ENCODE measurements around the gene DNAJC15.

The DNAJC15 gene

DNA sequence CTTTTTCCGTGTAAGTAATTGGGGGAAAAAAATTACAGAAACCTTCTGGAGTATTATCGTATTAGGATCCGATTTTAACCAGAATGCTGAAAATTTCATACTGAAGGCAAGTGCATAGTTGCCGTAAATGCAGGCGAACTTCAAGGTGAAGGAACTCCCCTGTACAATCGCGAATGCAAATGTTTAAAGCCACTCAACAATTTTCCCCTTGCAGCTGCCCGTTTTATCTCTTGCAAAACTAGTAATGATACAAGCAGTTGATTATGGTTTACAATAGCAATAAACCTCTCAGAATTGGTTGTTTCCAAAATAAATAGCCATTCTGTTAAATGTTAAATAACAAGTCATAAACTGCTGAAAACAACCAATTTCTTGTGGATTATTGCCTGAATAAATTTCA lies 105.7 kb downstream of the DNAJC15 start:
- DNase-seq, result no peak

- no peak for DNase-seq
Measured at GRCh38 chr13:43129511-43130110, 106.2 kb downstream of the DNAJC15 start.

- DNase-seq, result no peak
Measured at GRCh38 chr13:43132257-43132656, 108.9 kb downstream of the DNAJC15 start.

GRCh38 chr13:43132911-43133310 lies 109.5 kb downstream of the DNAJC15 start:
- DNase-seq, result no peak

- DNase-seq, result no peak
Measured at GRCh38 chr13:43133792-43134191, 110.4 kb downstream of the DNAJC15 start.

GRCh38 chr13:43134868-43135267 lies 111.5 kb downstream of the DNAJC15 start:
- no peak for DNase-seq

DNA sequence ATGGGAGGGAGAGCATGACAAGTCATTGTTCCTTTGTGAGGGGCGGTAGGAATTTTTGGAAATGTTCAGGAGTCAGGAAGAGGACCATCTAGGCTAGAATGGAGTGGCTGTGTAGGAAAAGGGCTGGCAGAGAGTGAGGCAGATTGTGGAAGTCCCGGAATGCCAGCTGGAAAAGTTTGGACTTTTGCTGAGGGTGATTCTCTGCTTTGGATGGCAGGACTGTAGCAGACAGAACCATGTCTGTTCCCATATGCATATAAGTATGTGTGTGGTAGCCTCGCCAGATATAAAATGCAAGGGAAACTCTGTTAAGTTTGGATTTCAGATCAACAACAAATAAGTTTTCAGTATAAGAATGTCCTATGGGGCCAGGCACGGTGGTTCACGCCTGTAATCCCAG lies 112.1 kb downstream of the DNAJC15 start:
- DNase-seq, result no peak

DNA sequence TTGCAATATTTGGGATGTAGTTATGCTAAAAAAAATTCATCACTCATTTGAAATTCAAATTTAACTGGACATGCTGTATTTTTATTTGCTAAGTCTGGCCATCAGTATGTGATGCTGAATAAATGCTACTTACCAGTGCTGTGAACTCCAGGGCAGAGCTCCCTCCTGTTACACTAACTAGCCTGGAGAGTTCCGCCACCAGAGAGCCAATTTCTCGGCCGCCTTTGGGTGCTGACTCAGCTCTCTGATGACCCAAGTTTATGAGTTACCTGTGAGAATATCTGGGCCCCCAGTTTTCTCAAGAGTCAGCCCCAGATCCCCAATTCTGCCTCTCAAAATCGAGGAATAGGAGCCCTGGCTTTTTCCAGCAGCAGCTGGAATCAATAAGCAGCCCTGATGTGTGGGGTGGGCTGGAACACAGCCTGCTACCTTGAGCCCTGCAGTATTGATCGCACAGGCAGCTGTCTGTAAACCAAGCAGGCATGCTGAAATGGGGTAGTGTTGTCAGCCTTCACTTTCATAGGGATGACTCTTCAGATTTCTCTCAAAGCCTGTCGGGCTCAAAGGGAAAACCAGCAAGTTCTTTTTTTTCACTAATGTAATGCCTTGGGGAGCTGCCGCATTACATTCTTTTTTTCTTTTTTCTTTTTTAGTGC lies 113.7 kb downstream of the DNAJC15 start:
- DNase-seq, result peak; percentile 72

DNA sequence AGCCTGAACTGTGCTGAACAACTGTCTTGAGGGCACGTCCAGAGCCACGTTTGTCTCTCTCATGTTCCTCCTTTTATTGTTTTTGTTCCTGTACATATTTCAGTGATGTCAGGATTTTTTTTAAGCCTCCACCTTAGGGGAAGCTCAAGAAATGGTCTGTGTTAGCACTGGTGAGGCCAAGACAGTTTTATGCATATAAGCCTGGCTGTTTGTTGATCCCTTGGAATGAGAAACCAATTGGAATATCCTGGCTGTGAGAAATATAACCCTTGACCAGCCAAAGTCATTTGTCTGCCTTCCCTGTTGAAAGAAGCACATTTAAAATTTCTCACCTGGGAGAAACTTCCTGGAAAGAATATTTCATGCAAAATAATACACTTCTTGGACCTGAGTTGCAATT lies 115.8 kb downstream of the DNAJC15 start:
- DNase-seq, result no peak

DNA sequence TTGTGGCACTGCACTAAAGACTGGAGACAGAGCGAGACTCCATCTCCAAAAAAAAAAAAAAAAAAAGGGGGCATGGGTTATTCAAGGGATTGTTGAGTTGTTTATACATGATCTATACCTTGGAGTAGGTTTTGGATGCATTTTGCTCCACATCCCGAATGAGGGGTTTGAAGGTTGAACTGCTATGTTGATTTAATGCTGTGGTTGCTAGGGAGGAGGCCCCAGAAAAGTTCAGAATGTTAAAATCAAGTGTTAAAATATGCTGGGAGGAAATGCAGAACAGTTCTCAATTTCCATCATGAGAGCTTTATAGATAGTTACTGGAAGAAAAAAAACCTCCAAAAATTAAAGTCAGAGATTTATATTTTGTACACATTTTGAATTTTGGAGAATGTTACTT lies 116.5 kb downstream of the DNAJC15 start:
- DNase-seq, result no peak

DNA sequence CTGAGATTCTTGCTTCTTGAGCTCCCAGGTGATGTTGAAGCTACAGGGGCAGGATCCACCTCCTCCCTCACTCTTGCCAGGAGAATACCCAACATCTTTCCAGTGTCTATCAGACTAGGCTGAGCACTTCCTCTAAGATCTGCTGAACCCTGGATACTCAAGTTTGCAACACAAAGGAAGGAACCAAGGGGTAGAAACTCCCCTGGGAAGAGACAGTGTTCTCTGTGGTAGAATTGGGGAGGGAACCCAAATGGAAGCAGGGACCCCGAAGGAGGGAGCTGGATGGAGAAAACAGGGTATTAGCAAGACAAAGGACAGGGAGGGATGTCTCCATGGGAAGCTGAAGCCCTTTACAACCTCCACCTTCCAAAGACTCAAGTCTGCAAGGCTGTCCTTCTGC lies 117.6 kb downstream of the DNAJC15 start:
- DNase-seq, result no peak

- no peak for DNase-seq
Measured at GRCh38 chr13:43141685-43142084, 118.3 kb downstream of the DNAJC15 start.

DNA sequence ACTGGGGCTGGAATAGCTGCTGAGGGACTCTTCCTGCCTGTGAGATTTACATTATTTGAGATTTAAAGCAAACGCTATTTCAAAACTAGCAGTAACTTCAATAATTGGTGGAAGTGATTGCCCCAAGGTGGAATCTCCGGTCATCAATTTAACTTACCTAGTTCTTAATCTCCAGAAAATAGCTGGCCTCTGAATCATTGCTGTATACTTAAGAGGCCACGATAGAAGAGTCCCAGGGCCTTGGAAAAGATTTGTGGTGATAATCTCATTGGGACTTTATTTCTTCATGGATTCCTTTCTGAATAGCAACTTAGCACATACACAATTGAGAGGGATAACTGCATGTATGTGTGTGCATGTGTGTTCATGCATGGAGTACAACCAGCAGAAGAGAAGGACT lies 120.2 kb downstream of the DNAJC15 start:
- no peak for DNase-seq

GRCh38 chr13:43145534-43146196 lies 122.3 kb downstream of the DNAJC15 start:
- no peak for DNase-seq

- DNase-seq, result no peak
Measured at GRCh38 chr13:43146400-43146799, 123.0 kb downstream of the DNAJC15 start.

DNA sequence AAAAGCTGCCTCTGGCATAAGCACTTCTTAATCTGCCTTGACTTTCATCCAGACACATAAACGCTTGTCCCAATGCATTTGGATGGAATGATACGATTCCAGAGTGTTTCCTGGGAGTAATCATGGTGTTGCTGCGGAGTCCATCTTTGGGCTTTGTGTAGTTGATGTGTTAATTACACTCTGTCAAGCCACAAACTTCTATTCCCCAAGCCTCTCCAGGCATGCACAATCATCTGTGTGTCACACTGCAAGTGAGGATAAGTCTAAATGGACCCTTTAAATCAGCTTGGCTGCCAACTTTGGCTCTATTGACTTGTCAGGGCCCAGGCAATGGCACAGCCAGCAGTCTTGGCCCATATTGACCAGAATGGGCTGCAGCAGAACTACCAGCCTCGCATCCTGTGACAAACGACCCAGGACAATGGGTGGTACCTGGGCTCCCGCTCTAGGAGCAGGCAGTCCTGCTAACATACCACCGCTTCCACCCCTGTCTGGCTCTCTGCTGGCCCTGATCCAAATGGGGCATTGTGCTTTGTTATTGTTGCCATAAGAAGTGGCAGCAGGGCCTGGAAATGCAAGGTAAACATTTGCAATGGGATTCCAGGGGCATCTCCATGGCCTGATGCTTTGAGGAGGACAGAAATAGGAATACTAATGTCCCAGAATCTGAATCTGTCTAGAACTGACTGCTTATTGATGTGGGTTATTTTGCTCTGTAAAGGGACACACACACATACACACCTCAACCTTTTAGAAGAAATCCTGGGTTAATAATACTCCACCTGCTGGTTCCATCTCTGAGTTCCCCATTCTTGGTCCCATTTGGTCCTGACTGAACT lies 127.2 kb downstream of the DNAJC15 start:
- no peak for DNase-seq

DNA sequence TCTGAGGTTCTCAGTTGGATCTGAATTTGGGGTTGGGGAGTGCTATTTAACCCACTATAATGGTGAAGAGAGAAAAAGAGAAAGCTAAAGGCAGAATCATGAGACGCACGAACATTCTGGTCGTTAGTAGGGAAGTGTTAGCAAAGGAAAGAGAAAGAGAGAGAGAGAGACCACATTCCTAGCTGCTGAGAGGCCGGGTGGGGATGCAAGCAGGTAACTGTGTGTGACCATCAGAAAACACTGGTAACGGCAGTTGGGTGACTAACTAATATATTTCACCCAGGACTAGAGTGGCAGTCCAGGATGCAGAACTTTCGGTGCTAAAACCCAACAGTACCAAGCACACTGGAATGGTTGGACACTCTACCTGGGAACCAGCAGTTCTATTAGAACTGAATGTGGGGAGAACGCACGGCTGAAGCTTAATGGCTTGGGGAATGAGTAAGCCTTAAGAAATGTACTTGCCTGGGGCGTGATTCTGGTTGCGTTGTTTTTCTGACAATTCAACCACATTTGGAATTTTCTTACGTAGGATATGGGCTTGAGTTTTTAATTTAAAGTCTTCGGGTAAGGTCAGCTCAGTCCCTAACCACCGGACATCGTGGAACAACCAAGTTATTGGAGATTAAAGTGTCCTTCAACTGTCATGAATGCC lies 130.2 kb downstream of the DNAJC15 start:
- no peak for DNase-seq

GRCh38 chr13:43154156-43154651 lies 130.8 kb downstream of the DNAJC15 start:
- DNase-seq, result no peak

DNA sequence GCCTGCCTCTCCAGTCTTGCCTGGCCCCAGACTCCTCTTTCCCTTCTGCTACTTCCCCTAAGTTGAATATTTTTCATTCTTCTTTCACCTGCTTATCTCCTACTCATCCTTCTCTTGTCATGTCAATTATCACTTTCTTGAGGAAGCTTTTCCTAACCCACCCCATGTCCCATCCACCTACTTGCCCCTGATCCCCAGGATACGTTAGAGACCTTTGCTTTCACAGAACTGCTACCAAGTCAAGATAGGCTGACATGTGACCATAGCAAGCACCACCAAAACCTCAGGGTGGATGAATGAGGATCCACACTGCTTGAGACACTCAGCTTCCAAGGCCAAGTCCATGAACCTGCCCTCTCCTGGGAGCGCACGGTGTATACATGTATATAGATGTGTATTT lies 131.5 kb downstream of the DNAJC15 start:
- DNase-seq, result no peak

DNA sequence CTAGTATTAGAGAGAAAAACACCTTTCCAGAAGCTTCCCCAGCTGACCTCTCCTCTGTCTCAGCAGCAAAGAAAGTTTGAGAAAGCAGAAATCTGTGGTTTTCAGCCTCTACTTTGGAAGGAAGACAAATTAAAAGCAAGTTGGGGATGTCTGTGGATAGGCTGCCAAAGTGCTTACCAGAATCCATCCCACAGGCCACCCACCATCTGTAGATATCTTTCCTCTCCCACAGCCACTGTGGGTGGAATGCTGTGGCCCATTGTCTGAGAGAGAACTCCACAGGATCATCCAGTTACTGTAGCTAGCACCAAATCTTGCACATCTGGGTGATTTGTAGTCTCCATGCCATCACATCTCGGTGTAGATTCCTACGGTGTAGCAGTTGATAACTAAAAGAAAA lies 133.5 kb downstream of the DNAJC15 start:
- no peak for DNase-seq

DNA sequence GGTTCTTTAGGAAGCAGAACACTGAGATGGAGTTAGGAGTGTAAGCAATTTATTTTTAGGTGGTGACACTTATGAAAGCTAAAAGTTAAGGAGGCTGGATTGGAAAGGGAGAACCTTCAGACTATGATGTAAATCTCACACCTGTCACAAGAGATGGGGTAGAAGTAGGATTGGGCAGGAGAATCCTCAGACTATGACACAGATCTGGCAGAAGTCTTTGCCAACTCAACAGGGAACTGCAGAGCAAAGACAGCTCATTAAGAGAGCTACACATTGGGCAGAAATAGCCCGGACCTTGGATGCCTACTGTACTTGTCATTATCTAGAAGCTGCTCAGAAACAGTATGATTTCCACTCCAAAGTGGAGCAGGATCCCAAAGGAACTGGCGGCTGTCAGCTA lies 134.4 kb downstream of the DNAJC15 start:
- DNase-seq, result no peak

DNA sequence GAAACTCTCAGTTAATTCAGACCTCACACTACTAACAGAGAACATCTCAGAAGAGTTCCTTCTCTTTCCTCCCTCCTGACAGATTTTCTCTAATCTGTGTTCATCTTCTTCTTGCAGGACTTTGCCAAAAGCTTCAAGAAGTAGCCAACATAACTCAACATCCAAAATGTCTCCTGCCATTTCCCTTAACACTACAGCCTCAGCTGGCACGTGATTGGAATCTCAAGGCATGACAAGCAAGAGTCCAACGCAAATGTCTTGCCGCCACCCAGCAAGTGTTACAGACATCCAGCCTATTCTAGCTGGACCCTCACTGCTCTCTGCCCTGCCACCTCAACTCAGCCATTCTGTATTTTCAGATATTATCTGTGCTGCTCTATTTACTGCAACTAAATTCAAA lies 135.1 kb downstream of the DNAJC15 start:
- DNase-seq, result no peak

- peak; percentile 58 for DNase-seq
Measured at GRCh38 chr13:43159026-43159461, 135.7 kb downstream of the DNAJC15 start.
